Activated T-cell treated with anti-CD3 and anti-CD28 coated beads, Interleukin-2, amount 50 U/mL, for 24 hours (primary cell): ENCODE data around the gene GALNT9.
"Not testable (repeated sequence)": the region's sequence is repeated elsewhere in the genome, so short reads cannot be mapped to it uniquely, and the experiment has no call there.

Experiments used
- DNase-seq: peaks from one replicate; pipeline ENCODE4 v3.0.0-alpha.2; 2020
- H3K27ac Mint-ChIP-seq: 2 replicates; pipeline ENCODE4 v1.8.0; 2020; ENCODE audit warnings: mild to moderate bottlenecking, mixed read lengths
- H3K27me3 Mint-ChIP-seq: 2 replicates; pipeline ENCODE4 v1.8.0; 2020; ENCODE audit warnings: mixed read lengths
- H3K36me3 Mint-ChIP-seq: 2 replicates; pipeline ENCODE4 v1.8.0; 2020; ENCODE audit warnings: low read depth, mixed read lengths
- H3K4me1 Mint-ChIP-seq: 2 replicates; pipeline ENCODE4 v1.8.0; 2020; ENCODE audit warnings: low read depth, mixed read lengths
- H3K4me3 Mint-ChIP-seq: 2 replicates; pipeline ENCODE4 v1.8.0; 2020; ENCODE audit warnings: mild to moderate bottlenecking, moderate library complexity, mixed read lengths
- H3K9me3 Mint-ChIP-seq: 2 replicates; pipeline ENCODE4 v1.8.0; 2020; ENCODE audit warnings: mixed read lengths

The GALNT9 gene

GRCh38 chr12:132227782-132228475 lies 101.5 kb downstream of the GALNT9 start:
- Mint-ChIP-seq H3K27ac (no peak overlapping the region), H3K4me3 (no peak overlapping the region), H3K9me3 (no peaks in the 10 kb centered on the region), H3K4me1 (no peaks in the 10 kb centered on the region), H3K27me3 (peaks cover 7% of the 10 kb centered on the region), H3K36me3 (no peaks in the 10 kb centered on the region)
- no peak for DNase-seq

DNA sequence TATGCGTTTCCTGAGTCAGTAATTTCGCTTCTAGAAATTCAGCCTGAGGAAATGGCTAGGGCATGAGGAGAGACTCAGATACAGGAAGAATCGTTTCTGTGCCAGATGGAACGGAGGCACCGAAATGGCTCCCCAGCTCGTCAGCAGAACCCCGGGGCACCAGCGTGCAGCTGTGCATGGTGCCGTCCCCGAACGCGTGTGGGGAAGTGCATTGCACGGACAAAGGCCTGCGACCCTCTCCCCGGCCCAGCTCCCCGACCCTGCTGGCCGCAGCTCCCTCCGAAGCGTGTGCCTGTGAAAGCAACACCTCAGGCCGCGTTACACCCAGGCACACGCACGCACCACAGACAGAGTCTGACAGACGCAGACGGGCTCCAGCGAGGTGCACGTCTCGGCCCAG lies 102.3 kb downstream of the GALNT9 start:
- Mint-ChIP-seq H3K27me3 (peaks cover 10% of the 10 kb centered on the region), H3K27ac (no peak overlapping the region), H3K36me3 (no peaks in the 10 kb centered on the region), H3K4me3 (no peak overlapping the region), H3K9me3 (no peaks in the 10 kb centered on the region), H3K4me1 (peaks cover 4% of the 10 kb centered on the region)
- DNase-seq: no peak

- Mint-ChIP-seq H3K4me1 (peaks cover 4% of the 10 kb centered on the region), H3K4me3 (no peak overlapping the region), H3K36me3 (no peaks in the 10 kb centered on the region), H3K9me3 (no peaks in the 10 kb centered on the region), H3K27ac (no peak overlapping the region), H3K27me3 (peaks cover 13% of the 10 kb centered on the region)
- DNase-seq: no peak
These were observed 102.8 kb downstream of the GALNT9 start for GRCh38 chr12:132226604-132227003.

- Mint-ChIP-seq H3K9me3 (no peaks in the 10 kb centered on the region), H3K27ac (no peak overlapping the region)
These were observed 104.2 kb downstream of the GALNT9 start for GRCh38 chr12:132225214-132225613.

GRCh38 chr12:132224484-132224883 lies 104.9 kb downstream of the GALNT9 start:
- Mint-ChIP-seq H3K4me3 (no peak overlapping the region), H3K9me3 (no peaks in the 10 kb centered on the region), H3K4me1 (peaks cover 4% of the 10 kb centered on the region), H3K36me3 (no peaks in the 10 kb centered on the region), H3K27me3 (peaks cover 19% of the 10 kb centered on the region), H3K27ac (no peak overlapping the region)
- no peak for DNase-seq

More at GRCh38 chr12:132225214-132225613, 104.2 kb downstream of the GALNT9 start:
- Mint-ChIP-seq H3K4me1 (peaks cover 4% of the 10 kb centered on the region), H3K27me3 (peaks cover 16% of the 10 kb centered on the region), H3K4me3 (no peak overlapping the region), H3K36me3 (no peaks in the 10 kb centered on the region)
- no peak for DNase-seq

GRCh38 chr12:132222808-132223173 lies 106.6 kb downstream of the GALNT9 start:
- H3K4me1 Mint-ChIP-seq: peaks cover 6% of the 10 kb centered on the region
- H3K9me3 Mint-ChIP-seq: no peaks in the 10 kb centered on the region
- H3K36me3 Mint-ChIP-seq: no peaks in the 10 kb centered on the region
- H3K4me3 Mint-ChIP-seq: no peak overlapping the region
- DNase-seq: no peak
- peaks cover 22% of the 10 kb centered on the region for H3K27me3 Mint-ChIP-seq
- H3K27ac Mint-ChIP-seq: no peak overlapping the region

- H3K4me3 Mint-ChIP-seq: no peak overlapping the region
- H3K27ac Mint-ChIP-seq: no peak overlapping the region
- DNase-seq: peak; percentile 48
- H3K36me3 Mint-ChIP-seq: no peaks in the 10 kb centered on the region
- peaks cover 22% of the 10 kb centered on the region for H3K27me3 Mint-ChIP-seq
- peaks cover 6% of the 10 kb centered on the region for H3K4me1 Mint-ChIP-seq
- H3K9me3 Mint-ChIP-seq: no peaks in the 10 kb centered on the region
These were observed 107.1 kb downstream of the GALNT9 start for GRCh38 chr12:132222096-132222807.

- H3K27me3 Mint-ChIP-seq: peaks cover 22% of the 10 kb centered on the region
- H3K4me1 Mint-ChIP-seq, H3K4me3 Mint-ChIP-seq, H3K27ac Mint-ChIP-seq, H3K36me3 Mint-ChIP-seq, DNase-seq, H3K9me3 Mint-ChIP-seq: not testable (repeated sequence)
These were observed 109.6 kb downstream of the GALNT9 start for GRCh38 chr12:132219761-132220160.

DNA sequence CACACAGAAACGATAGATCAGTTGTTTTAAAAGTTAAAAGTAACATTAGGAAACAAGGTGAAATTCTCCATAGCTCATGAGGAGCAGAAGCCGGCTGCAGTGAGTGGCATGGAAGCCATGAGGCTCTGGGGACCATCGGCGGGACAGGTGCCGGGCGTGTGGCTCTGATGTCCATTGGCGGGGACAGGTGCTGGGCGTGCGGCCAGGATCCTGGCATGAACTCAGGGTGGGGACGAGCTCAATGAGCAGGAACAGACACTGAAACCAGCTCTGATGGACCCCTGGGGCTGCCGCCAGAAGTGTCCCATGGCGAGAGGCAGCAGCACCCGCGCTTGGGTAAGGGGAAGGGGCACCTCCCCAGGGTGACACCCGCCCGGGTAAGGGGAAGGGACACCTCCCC lies 110.1 kb downstream of the GALNT9 start:
- DNase-seq: no peak
- no peaks in the 10 kb centered on the region for H3K9me3 Mint-ChIP-seq
- no peaks in the 10 kb centered on the region for H3K36me3 Mint-ChIP-seq
- no peak overlapping the region for H3K4me3 Mint-ChIP-seq
- H3K27me3 Mint-ChIP-seq: peaks cover 22% of the 10 kb centered on the region
- no peak overlapping the region for H3K27ac Mint-ChIP-seq
- H3K4me1 Mint-ChIP-seq: peaks cover 6% of the 10 kb centered on the region

GRCh38 chr12:132218915-132219314 lies 110.5 kb downstream of the GALNT9 start:
- DNase-seq: peak; percentile 46
- H3K27me3 Mint-ChIP-seq: peaks cover 22% of the 10 kb centered on the region
- no peaks in the 10 kb centered on the region for H3K9me3 Mint-ChIP-seq
- no peak overlapping the region for H3K4me3 Mint-ChIP-seq
- H3K27ac Mint-ChIP-seq: no peak overlapping the region
- H3K36me3 Mint-ChIP-seq: no peaks in the 10 kb centered on the region
- H3K4me1 Mint-ChIP-seq: peaks cover 6% of the 10 kb centered on the region

GRCh38 chr12:132218527-132218875 lies 110.9 kb downstream of the GALNT9 start:
- H3K9me3 Mint-ChIP-seq: no peaks in the 10 kb centered on the region
- H3K36me3 Mint-ChIP-seq: no peaks in the 10 kb centered on the region
- H3K27me3 Mint-ChIP-seq: peaks cover 22% of the 10 kb centered on the region
- no peak overlapping the region for H3K27ac Mint-ChIP-seq
- H3K4me1 Mint-ChIP-seq: peaks cover 6% of the 10 kb centered on the region
- DNase-seq: no peak
- no peak overlapping the region for H3K4me3 Mint-ChIP-seq

DNA sequence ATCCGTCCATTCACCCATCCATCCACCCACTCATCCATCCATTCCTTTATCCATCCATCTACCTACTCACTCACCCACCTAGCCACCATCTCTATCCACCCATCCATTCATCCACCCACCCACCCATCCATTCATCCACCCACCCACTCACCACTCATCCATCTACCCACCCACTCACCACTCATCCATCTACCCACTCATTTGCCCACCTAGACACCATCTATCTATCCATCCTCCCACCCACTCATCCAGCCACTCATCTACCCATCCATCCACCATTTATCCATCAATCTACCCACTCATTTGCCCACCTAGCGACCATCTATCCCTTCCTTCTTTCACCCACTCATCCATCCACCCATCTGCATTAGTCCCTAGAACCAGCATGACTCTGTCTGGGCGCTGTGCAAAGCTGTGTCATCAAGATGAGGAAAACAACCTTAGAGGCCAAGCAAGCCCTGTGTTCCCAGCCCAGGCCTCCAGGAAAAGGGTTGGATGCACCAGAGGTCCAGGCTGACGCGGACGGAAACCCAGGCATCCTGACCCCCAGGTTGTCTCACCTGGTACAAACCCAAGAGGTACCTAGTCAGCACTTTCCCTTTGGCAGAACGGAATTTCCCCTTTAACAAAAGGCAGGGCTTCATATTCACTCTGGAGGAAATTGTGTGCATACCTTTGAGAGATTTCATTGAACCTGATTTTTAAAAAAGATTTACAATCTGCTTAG lies 111.4 kb downstream of the GALNT9 start:
- H3K27ac Mint-ChIP-seq: no peak overlapping the region
- DNase-seq: no peak
- H3K27me3 Mint-ChIP-seq: peaks cover 22% of the 10 kb centered on the region
- peaks cover 6% of the 10 kb centered on the region for H3K4me1 Mint-ChIP-seq
- H3K9me3 Mint-ChIP-seq: no peaks in the 10 kb centered on the region
- H3K36me3 Mint-ChIP-seq: no peaks in the 10 kb centered on the region
- H3K4me3 Mint-ChIP-seq: no peak overlapping the region

- H3K4me3 Mint-ChIP-seq: no peak overlapping the region
- H3K9me3 Mint-ChIP-seq: no peaks in the 10 kb centered on the region
- no peak for DNase-seq
- H3K4me1 Mint-ChIP-seq: peaks cover 4% of the 10 kb centered on the region
- no peak overlapping the region for H3K27ac Mint-ChIP-seq
- H3K36me3 Mint-ChIP-seq: no peaks in the 10 kb centered on the region
- H3K27me3 Mint-ChIP-seq: peaks cover 21% of the 10 kb centered on the region
These were observed 112.0 kb downstream of the GALNT9 start for GRCh38 chr12:132217371-132217770.

- Mint-ChIP-seq H3K9me3 (no peaks in the 10 kb centered on the region), H3K4me1 (peaks cover 2% of the 10 kb centered on the region), H3K36me3 (no peaks in the 10 kb centered on the region), H3K4me3 (no peak overlapping the region), H3K27ac (no peak overlapping the region), H3K27me3 (peaks cover 16% of the 10 kb centered on the region)
- no peak for DNase-seq
These were observed 112.9 kb downstream of the GALNT9 start for GRCh38 chr12:132216354-132216987.
